GM19372 (cell line): ENCODE measurements around the gene PPP2R2C.

Experiments used
- ATAC-seq: cut with Tn5 transposase; IDR thresholded peaks from one replicate; pipeline ENCODE4 v1.9.1; 2021; ENCODE audit warnings: mild to moderate bottlenecking, low read depth, moderate library complexity; ENCODE audit not compliant: unreplicated experiment

The PPP2R2C gene

GRCh38 chr4:6334203-6334887 is 138.1 kb downstream of the PPP2R2C start:
- ATAC-seq = no peak

- no peak for ATAC-seq
These were observed 138.9 kb downstream of the PPP2R2C start for GRCh38 chr4:6333301-6334202.

- no peak for ATAC-seq
These were observed 139.8 kb downstream of the PPP2R2C start for GRCh38 chr4:6332669-6333050.

- ATAC-seq = no peak
These were observed 140.3 kb downstream of the PPP2R2C start for GRCh38 chr4:6332042-6332668.

- no peak for ATAC-seq
These were observed 140.9 kb downstream of the PPP2R2C start for GRCh38 chr4:6331468-6331867.

GRCh38 chr4:6331018-6331417 is 141.4 kb downstream of the PPP2R2C start:
- no peak for ATAC-seq

- ATAC-seq = no peak
These were observed 142.0 kb downstream of the PPP2R2C start for GRCh38 chr4:6330384-6330767.

GRCh38 chr4:6329478-6330383 is 142.7 kb downstream of the PPP2R2C start:
- no peak for ATAC-seq

GRCh38 chr4:6328526-6328925 is 143.9 kb downstream of the PPP2R2C start:
- ATAC-seq = no peak

DNA sequence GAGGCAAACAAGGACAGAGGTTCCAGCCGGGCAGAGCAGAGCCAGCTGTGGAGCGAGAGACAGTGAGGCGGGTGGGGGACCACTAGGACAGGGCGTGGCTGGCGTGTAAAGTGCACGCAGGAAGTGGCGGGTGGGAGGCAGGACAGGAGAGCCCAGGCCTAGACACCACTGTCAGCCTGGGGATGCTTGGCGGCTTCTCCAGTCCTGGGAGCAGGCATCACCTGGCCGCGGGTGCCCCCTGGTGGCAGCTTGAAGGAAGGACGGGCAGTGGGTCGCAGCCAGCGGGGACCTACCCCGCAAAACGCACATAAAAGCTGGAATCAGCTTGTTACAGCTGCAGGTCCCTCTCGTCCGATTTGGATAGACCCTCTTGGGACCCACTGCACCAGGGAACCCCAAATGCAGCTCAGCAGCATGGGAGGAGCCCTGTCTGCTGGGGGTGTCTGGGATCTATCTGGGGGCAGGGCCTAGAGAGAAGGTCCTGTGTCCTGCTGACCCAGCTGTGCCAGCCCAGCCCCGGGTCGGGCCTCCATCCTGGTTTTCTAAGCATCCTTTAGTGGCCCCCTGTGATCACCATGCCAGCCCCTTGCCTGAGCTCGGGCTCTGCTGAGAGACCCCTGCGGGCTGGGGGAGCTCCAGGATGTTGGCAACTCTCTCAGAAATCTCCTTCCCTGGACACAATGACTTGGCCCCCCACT is 145.0 kb downstream of the PPP2R2C start:
- ATAC-seq = no peak

DNA sequence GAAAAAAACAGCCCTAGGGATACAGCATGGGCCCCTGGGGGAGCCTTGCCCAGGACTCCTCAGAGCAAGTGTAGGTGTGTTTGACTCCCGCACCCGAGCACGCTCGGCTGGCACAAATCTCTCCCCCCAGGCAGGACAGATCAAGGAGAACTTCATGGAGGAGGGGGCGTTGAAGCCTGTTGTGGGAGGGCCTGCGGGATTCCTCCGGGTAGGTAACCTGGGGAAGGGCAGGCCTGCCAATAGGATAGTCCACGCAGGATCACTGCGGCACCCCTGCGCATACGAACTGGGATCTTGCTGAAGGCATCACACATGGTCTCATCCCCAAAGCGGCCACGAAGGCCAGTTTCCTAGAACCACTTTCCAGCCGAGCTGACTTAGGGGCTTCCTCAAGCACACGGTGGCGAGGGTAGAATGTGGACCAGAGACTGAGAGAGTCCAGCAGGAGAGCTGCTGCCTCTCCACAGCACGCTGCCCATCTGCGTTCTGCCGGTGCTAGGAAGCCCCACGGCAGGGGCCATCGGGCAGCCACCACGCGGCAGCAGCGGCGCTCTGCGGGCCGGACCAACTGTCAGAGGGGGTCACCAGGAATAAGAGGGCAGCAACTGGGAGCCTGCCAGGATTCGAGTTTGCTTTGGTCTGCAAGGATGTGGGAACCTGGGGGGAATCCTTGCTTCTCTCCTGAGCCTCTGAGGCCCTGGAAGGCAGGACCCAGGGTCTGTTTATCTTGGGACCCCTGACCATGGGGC is 145.9 kb downstream of the PPP2R2C start:
- no peak for ATAC-seq

DNA sequence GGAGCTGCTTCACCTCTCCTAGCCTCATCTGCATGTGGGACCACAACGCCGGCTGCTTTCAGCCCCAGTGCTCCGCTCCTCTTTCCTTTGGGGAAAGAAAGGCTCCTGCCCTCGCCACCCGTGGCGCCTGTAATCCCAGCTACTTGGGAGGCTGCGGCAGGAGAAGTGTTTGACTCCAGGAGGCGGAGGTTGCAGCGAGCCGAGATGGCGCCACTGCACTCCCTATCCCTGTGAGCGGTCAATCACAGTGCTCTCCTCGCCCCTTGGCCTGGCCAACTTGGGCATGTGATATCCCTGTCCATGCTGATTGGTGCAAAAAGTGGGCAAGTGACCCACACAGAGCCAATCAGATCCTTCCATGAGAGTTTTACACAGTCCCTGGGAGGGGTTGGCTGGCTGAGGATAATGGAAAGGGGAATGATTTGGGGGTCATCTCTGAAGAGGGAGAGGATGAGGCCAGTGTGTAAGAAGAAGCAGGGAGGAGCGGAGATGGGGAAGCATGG is 146.6 kb downstream of the PPP2R2C start:
- ATAC-seq = no peak

- no peak for ATAC-seq
These were observed 147.2 kb downstream of the PPP2R2C start for GRCh38 chr4:6324999-6325787.

DNA sequence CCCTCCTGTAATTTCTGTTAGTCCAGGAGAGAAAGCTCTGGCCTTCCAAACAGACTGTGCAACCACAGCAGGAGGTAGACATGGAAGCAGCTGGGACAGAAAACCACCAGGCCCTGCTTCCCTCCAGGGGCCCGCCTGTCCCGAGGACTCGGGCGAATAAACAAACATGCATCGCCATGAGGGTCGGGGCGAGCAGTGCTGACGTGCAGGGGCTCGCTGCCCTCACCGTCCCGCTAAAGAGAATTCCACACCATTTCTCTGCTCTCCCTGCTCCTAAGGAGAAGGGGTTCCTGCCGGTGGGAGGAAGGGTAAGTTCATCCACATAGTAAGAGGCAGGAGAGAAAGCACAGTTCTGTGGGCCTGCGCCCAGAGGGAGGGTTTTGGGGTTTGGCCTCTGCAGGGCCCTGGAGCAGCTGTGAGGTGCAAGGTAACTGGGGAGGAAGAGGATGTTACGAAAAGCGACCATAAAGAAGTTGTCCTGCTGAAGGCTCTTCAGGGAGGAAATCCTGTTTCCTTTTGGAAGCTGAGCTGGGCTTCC is 147.9 kb downstream of the PPP2R2C start:
- ATAC-seq = no peak

GRCh38 chr4:6322761-6323566 is 149.4 kb downstream of the PPP2R2C start:
- no peak for ATAC-seq

- no peak for ATAC-seq
These were observed 150.2 kb downstream of the PPP2R2C start for GRCh38 chr4:6322067-6322760.
